HAP-1 (cell line): ENCODE data around the gene CDC42EP2.
"Not testable (repeated sequence)": the region's sequence is repeated elsewhere in the genome, so short reads cannot be mapped to it uniquely, and the experiment has no call there.

ENCODE experiments used
- DNase-seq, 2 experiments: peaks; one replicate each; pipeline ENCODE4 v3.0.0-alpha.2; 2016 to 2020; ENCODE audit warnings: low spot score in 2 of 2
- H3K27me3 ChIP-seq: fragments of 250-450 bp; sonication (Bioruptor Pico); 2 replicates; pipeline ENCODE4 v1.5.1; 2020; ENCODE audit warnings: low read depth, mild to moderate bottlenecking, moderate library complexity
- H3K36me3 ChIP-seq: fragments of 250-450 bp; sonication (Bioruptor Pico); replicated peaks from 2 replicates; pipeline ENCODE4 v1.5.1; 2020; ENCODE audit warnings: mild to moderate bottlenecking
- H3K4me1 ChIP-seq: fragments of 250-450 bp; sonication (Bioruptor Pico); 2 replicates; pipeline ENCODE4 v1.5.1; 2020; ENCODE audit warnings: mild to moderate bottlenecking
- H3K4me3 ChIP-seq: fragments of 250-450 bp; sonication (Bioruptor Pico); 2 replicates; pipeline ENCODE4 v1.5.1; 2020; ENCODE audit warnings: mild to moderate bottlenecking, moderate library complexity
- H3K9me3 ChIP-seq: fragments of 250-450 bp; sonication (Bioruptor Pico); 2 replicates; pipeline ENCODE4 v1.5.1; 2020; ENCODE audit warnings: mild to moderate bottlenecking, moderate library complexity
- in situ Hi-C: fragments of 300-500 bp; cut with MboI; formaldehyde crosslinking; loops from 3 replicates; pipeline ENCODE4 v1.14.3; 2020; ENCODE audit warnings: low sequenced_read_pairs, inconsistent platforms, mixed read lengths

Gene CDC42EP2

GRCh38 chr11:65320386-65321075 is 5.9 kb downstream of the CDC42EP2 start:
- H3K4me3 ChIP-seq: no peak overlapping the region
- no peaks in the 10 kb centered on the region for H3K27me3 ChIP-seq
- in situ Hi-C loops: no loop called here
- H3K4me1 ChIP-seq: peaks cover 14% of the 10 kb centered on the region
- DNase-seq: no peak
- H3K36me3 ChIP-seq: peaks cover 24% of the 10 kb centered on the region
- no peaks in the 10 kb centered on the region for H3K9me3 ChIP-seq

- no peaks in the 10 kb centered on the region for H3K27me3 ChIP-seq
- peaks cover 10% of the 10 kb centered on the region for H3K4me1 ChIP-seq
- peaks cover 24% of the 10 kb centered on the region for H3K36me3 ChIP-seq
- in situ Hi-C loops: no loop called here
- no peaks in the 10 kb centered on the region for H3K9me3 ChIP-seq
- H3K4me3 ChIP-seq: no peak overlapping the region
- no peak for DNase-seq
These were observed 6.4 kb downstream of the CDC42EP2 start for GRCh38 chr11:65321076-65321475.

- H3K9me3 ChIP-seq: no peaks in the 10 kb centered on the region
- no peaks in the 10 kb centered on the region for H3K27me3 ChIP-seq
- H3K4me1 ChIP-seq: peaks cover 1% of the 10 kb centered on the region
- no peak for DNase-seq
- H3K4me3 ChIP-seq: no peak overlapping the region
- peaks cover 24% of the 10 kb centered on the region for H3K36me3 ChIP-seq
- in situ Hi-C loops: no loop called here
These were observed 7.3 kb downstream of the CDC42EP2 start for GRCh38 chr11:65321828-65322485.

GRCh38 chr11:65323813-65324212 is 9.1 kb downstream of the CDC42EP2 start:
- in situ Hi-C loops: no loop called here
- no peak overlapping the region for H3K4me3 ChIP-seq
- no peaks in the 10 kb centered on the region for H3K9me3 ChIP-seq
- no peak for DNase-seq
- no peaks in the 10 kb centered on the region for H3K27me3 ChIP-seq
- no peaks in the 10 kb centered on the region for H3K4me1 ChIP-seq
- peaks cover 24% of the 10 kb centered on the region for H3K36me3 ChIP-seq

- Histone ChIP-seq H3K4me1 (peaks cover 10% of the 10 kb centered on the region), H3K4me3 (no peak overlapping the region), H3K27me3 (no peaks in the 10 kb centered on the region), H3K36me3 (peaks cover 21% of the 10 kb centered on the region), H3K9me3 (no peaks in the 10 kb centered on the region)
- in situ Hi-C loops: no loop called here
- no peak for DNase-seq
These were observed 10.8 kb downstream of the CDC42EP2 start for GRCh38 chr11:65325435-65325834.

GRCh38 chr11:65327021-65327420 is 12.4 kb downstream of the CDC42EP2 start:
- in situ Hi-C loops: no loop called here
- Histone ChIP-seq H3K4me1 (peaks cover 10% of the 10 kb centered on the region), H3K9me3 (no peaks in the 10 kb centered on the region), H3K4me3 (no peak overlapping the region), H3K36me3 (peaks cover 5% of the 10 kb centered on the region), H3K27me3 (no peaks in the 10 kb centered on the region)
- no peak for DNase-seq

- H3K4me3 ChIP-seq: no peak overlapping the region
- no peak for DNase-seq
- in situ Hi-C loops: no loop called here
- no peaks in the 10 kb centered on the region for H3K27me3 ChIP-seq
- H3K36me3 ChIP-seq: no peaks in the 10 kb centered on the region
- H3K9me3 ChIP-seq: no peaks in the 10 kb centered on the region
- peaks cover 10% of the 10 kb centered on the region for H3K4me1 ChIP-seq
These were observed 14.8 kb downstream of the CDC42EP2 start for GRCh38 chr11:65329478-65329877.

GRCh38 chr11:65329944-65330403 is 15.3 kb downstream of the CDC42EP2 start:
- Histone ChIP-seq H3K4me3 (no peak overlapping the region), H3K36me3 (no peaks in the 10 kb centered on the region), H3K27me3 (no peaks in the 10 kb centered on the region), H3K4me1 (peaks cover 10% of the 10 kb centered on the region), H3K9me3 (no peaks in the 10 kb centered on the region)
- in situ Hi-C loops: no loop called here
- DNase-seq: peak; percentile 82 to 96

- in situ Hi-C loops: no loop called here
These were observed 15.9 kb downstream of the CDC42EP2 start for GRCh38 chr11:65330544-65330943.

GRCh38 chr11:65332591-65332990 is 17.9 kb downstream of the CDC42EP2 start:
- not testable (repeated sequence) for H3K36me3 ChIP-seq, H3K27me3 ChIP-seq

More at GRCh38 chr11:65330544-65330943, 15.9 kb downstream of the CDC42EP2 start:
- H3K36me3 ChIP-seq: 0 out of 2 replicates have a peak, but pooled peaks cover under 1% of the 10 kb centered on the region
- H3K4me3 ChIP-seq: no peak overlapping the region
- peaks cover 15% of the 10 kb centered on the region for H3K4me1 ChIP-seq
- H3K27me3 ChIP-seq: no peaks in the 10 kb centered on the region
- DNase-seq: no peak
- no peaks in the 10 kb centered on the region for H3K9me3 ChIP-seq

GRCh38 chr11:65334696-65335295 is 20.1 kb downstream of the CDC42EP2 start:
- no peak for DNase-seq
- in situ Hi-C loops: no loop called here
- H3K27me3 ChIP-seq: no peaks in the 10 kb centered on the region
- H3K36me3 ChIP-seq: peaks cover 9% of the 10 kb centered on the region
- no peaks in the 10 kb centered on the region for H3K9me3 ChIP-seq
- H3K4me3 ChIP-seq: peak overlapping the region; percentile 92
- H3K4me1 ChIP-seq: peaks cover 11% of the 10 kb centered on the region

More at GRCh38 chr11:65332591-65332990, 17.9 kb downstream of the CDC42EP2 start:
- H3K4me3 ChIP-seq, in situ Hi-C loops, H3K9me3 ChIP-seq, DNase-seq: not testable (repeated sequence)
- peaks cover 15% of the 10 kb centered on the region for H3K4me1 ChIP-seq

GRCh38 chr11:65338676-65339075 is 24.0 kb downstream of the CDC42EP2 start:
- H3K4me1 ChIP-seq: peaks cover 5% of the 10 kb centered on the region; the same call in 1 of the 2 replicates
- H3K9me3 ChIP-seq: no peaks in the 10 kb centered on the region
- DNase-seq: no peak
- H3K27me3 ChIP-seq: no peaks in the 10 kb centered on the region
- no peak overlapping the region for H3K4me3 ChIP-seq
- in situ Hi-C loops: no loop called here
- peaks cover 42% of the 10 kb centered on the region for H3K36me3 ChIP-seq

- H3K36me3 ChIP-seq: peaks cover 58% of the 10 kb centered on the region
- no peaks in the 10 kb centered on the region for H3K9me3 ChIP-seq
- no peak for DNase-seq
- in situ Hi-C loops: no loop called here
- H3K4me3 ChIP-seq: no peak overlapping the region
- peaks cover 3% of the 10 kb centered on the region; the same call in 1 of the 2 replicates for H3K4me1 ChIP-seq
- H3K27me3 ChIP-seq: no peaks in the 10 kb centered on the region
These were observed 25.6 kb downstream of the CDC42EP2 start for GRCh38 chr11:65340226-65340625.

GRCh38 chr11:65341856-65342255 is 27.2 kb downstream of the CDC42EP2 start:
- Histone ChIP-seq H3K9me3 (no peaks in the 10 kb centered on the region), H3K36me3 (peaks cover 64% of the 10 kb centered on the region), H3K27me3 (no peaks in the 10 kb centered on the region), H3K4me1 (no peaks in the 10 kb centered on the region), H3K4me3 (no peak overlapping the region)
- in situ Hi-C loops: no loop called here
- no peak for DNase-seq
